Ovary (tissue), 9 donors: ENCODE results near the gene ANTXR1. TPM values are rescaled to one million over a fixed set of nuclear protein-coding genes. Genes with fewer than 3 reads are reported as not detected.

Experiments
- DNase-seq, 5 donors: peaks; one replicate each; pipeline ENCODE4 v3.0.0-alpha.2; 2019 to 2020
- H3K27ac ChIP-seq, 2 donors: fragments of 200-600 bp; one replicate each; pipeline versions ENCODE4 v1.5.1 to v1.8.0; 2019 to 2022
- H3K27me3 ChIP-seq: fragments of 200-600 bp; one replicate; pipeline ENCODE4 v1.8.0; 2022
- H3K36me3 ChIP-seq: fragments of 200-600 bp; sonication (generic); one replicate; pipeline ENCODE4 v1.5.1; 2019
- H3K4me1 ChIP-seq: one replicate; pipeline ENCODE4 v1.8.1; 2013; ENCODE audit warnings: mild to moderate bottlenecking, moderate library complexity; ENCODE audit not compliant: insufficient read depth
- H3K4me3 ChIP-seq: fragments of 200-600 bp; sonication (generic); one replicate; pipeline ENCODE4 v1.5.1; 2017
- H3K9me3 ChIP-seq, 2 donors: fragments of 200-600 bp in 1 of 2; sonication (generic) in 1 of 2; one replicate each; pipeline versions ENCODE4 v1.5.1 to v1.8.1; 2013 to 2019; ENCODE audit warnings: mild to moderate bottlenecking in 1 of 2, moderate library complexity in 1 of 2
- CTCF ChIP-seq, 3 donors: fragments of 450-650 bp in 2 of 3; fragments of 200-600 bp in 1 of 3; IDR thresholded peaks; one replicate each; pipeline versions ENCODE4 v1.5.1 to v1.8.0; 2016 to 2022; ENCODE audit warnings: antibody characterized with exemption in 3 of 3, mild to moderate bottlenecking in 1 of 3
- EP300 ChIP-seq: sonication (generic); formaldehyde crosslinking; IDR thresholded peaks from one replicate; pipeline ENCODE4 v1.6.1; 2017; ENCODE audit warnings: antibody characterized with exemption
- POLR2A ChIP-seq: fragments of 450-650 bp; IDR thresholded peaks from one replicate; pipeline ENCODE4 v1.6.1; 2017; ENCODE audit warnings: antibody characterized with exemption, mild to moderate bottlenecking, moderate library complexity
- WGBS, 3 donors: extraction: QIAGEN DNeasy Blood & Tissue Kit in 1 of 3; methylation state at CpG; one replicate each; pipeline versions ENCODE4 v1.1.5 to v1.1.7; 2013 to 2017; 5-methylcytosine and 5-hydroxymethylcytosine counted together
- intact Hi-C, 4 donors: fragments of 100-400 bp; cut with DNase I; formaldehyde crosslinking; loops; one replicate each; pipeline versions ENCODE4 v1.11.0 to v1.15.1; 2022 to 2023
- polyA plus RNA-seq, 2 donors: library from polyadenylated mRNA; stranded (reverse); fragments of 200-250 nt in 1 of 2; fragments of 350-450 nt in 1 of 2; fragmentation: Illumina TruSeq in 1 of 2; extraction: RNeasy Lipid Tissue Mini Kit (QIAGEN cat#74804) in 1 of 2; gene quantifications; one replicate each; pipeline ENCODE4 v1.2.3, GENCODE V29; 2013 to 2014
- total RNA-seq, 7 donors: library from RNA; depleted of rRNA in 2 of 7; stranded (reverse); fragments of >200 nt in 2 of 7; fragmentation: NEBNext Ultra II Directional in 3 of 7; extraction: Animal tissue kit (Norgen Biotek cat#: 25700) in 3 of 7; gene quantifications; one replicate each; pipeline versions ENCODE4 v1.1.0 to v1.2.4, GENCODE V29; 2016 to 2023
- donor health status: DM: no; HTN: no; CAD: no; lungs with moderate emphysema.
- donor health status: DM: no; HTN: no; CAD: no.
- donor health status: Bipolar disorder and iron deficiency.
- donor health status: DM: yes; HTN: yes; CAD: no.
- donor health status: DM: no; HTN: no; CAD: no.
- donor health status: DM: yes; HTN: yes; CAD: no.

Gene ANTXR1
- total and polyA plus RNA-seq, 9 donors: 73.0 to 276 (median 152) TPM

- intact Hi-C loops: no loop called here
- Histone ChIP-seq H3K36me3 (no peaks in the 10 kb centered on the region), H3K4me3 (no peak overlapping the region), H3K27ac (no peak overlapping the region), H3K27me3 (no peaks in the 10 kb centered on the region), H3K4me1 (peaks cover 15% of the 10 kb centered on the region), H3K9me3 (no peaks in the 10 kb centered on the region)
- no peak for DNase-seq
- TF ChIP-seq POLR2A: no peak
- TF ChIP-seq CTCF (IDR thresholded peaks at IDR 0.05): no peak
- TF ChIP-seq EP300: no peak
- WGBS, 3 donors: 37 to 51% (median 40%) methylated on average over 13 of the region's 13 CpGs
These were observed 105.6 kb downstream of the ANTXR1 start for GRCh38 chr2:69118609-69119008.

- no peaks in the 10 kb centered on the region for H3K36me3 ChIP-seq
- H3K27ac ChIP-seq: no peak overlapping the region
- 65 to 75% (median 73%) methylated on average over 16 of the region's 16 CpGs for WGBS, 3 donors
- intact Hi-C loops: no loop called here
- TF ChIP-seq CTCF (IDR thresholded peaks at IDR 0.05): no peak
- TF ChIP-seq EP300: no peak
- TF ChIP-seq POLR2A: no peak
- no peak overlapping the region for H3K4me3 ChIP-seq
- no peaks in the 10 kb centered on the region for H3K27me3 ChIP-seq
- H3K4me1 ChIP-seq: peaks cover 13% of the 10 kb centered on the region
- no peaks in the 10 kb centered on the region for H3K9me3 ChIP-seq
- no peak for DNase-seq
These were observed 106.3 kb downstream of the ANTXR1 start for GRCh38 chr2:69119104-69119894.

GRCh38 chr2:69122271-69122670 is 109.3 kb downstream of the ANTXR1 start:
- Histone ChIP-seq H3K27ac (no peak overlapping the region), H3K4me1 (peaks cover 7% of the 10 kb centered on the region), H3K36me3 (no peaks in the 10 kb centered on the region), H3K9me3 (no peaks in the 10 kb centered on the region), H3K27me3 (no peaks in the 10 kb centered on the region), H3K4me3 (no peak overlapping the region)
- intact Hi-C loops: loop anchor here in 1 of 4 donors (10.0 kb wide), 1 partner anchor 107 kb away; the partner anchor contains the start of gene ANTXR1
- no peak for DNase-seq
- WGBS, 3 donors: 72 to 75% (median 75%) methylated on average over 4 of the region's 4 CpGs
- TF ChIP-seq CTCF (IDR thresholded peaks at IDR 0.05) (no peak), POLR2A (no peak)

GRCh38 chr2:69123182-69123581 is 110.2 kb downstream of the ANTXR1 start:
- H3K4me1 ChIP-seq: peaks cover 7% of the 10 kb centered on the region
- H3K36me3 ChIP-seq: no peaks in the 10 kb centered on the region
- H3K4me3 ChIP-seq: no peak overlapping the region
- DNase-seq: no peak
- H3K27me3 ChIP-seq: no peaks in the 10 kb centered on the region
- intact Hi-C loops: loop anchor here in 1 of 4 donors (10.0 kb wide), 1 partner anchor 108 kb away; the partner anchor contains the start of gene ANTXR1
- 92 to 96% (median 94%) methylated on average over 5 of the region's 5 CpGs for WGBS, 3 donors
- TF ChIP-seq EP300 (no peak), CTCF (IDR thresholded peaks at IDR 0.05) (no peak), POLR2A (no peak)
- H3K27ac ChIP-seq: no peak overlapping the region
- no peaks in the 10 kb centered on the region for H3K9me3 ChIP-seq
